ENCODE results near the gene SMARCAL1. TPM values are rescaled to one million over a fixed set of nuclear protein-coding genes. Genes with fewer than 3 reads are reported as not detected.
A peak's percentile ranks its signal among the peaks of the same experiment; 100 is the strongest.
"Not testable (repeated sequence)": the region's sequence is repeated elsewhere in the genome, so short reads cannot be mapped to it uniquely, and the experiment has no call there.

The SMARCAL1 gene
- 12.7 TPM for total RNA-seq
- long read RNA-seq, transcript SMARCAL1-201 (18 exons, 3,271 nt), result major isoform, 17 of 39 reads
- long read RNA-seq, transcript SMARCAL1-202 (18 exons, 3,056 nt), result minor isoform, 10 of 39 reads
- long read RNA-seq, partial matches to known transcripts, result 8 of 39 reads
- long read RNA-seq, other reads (novel, unspliced or antisense), result 4 of 39 reads

DNA sequence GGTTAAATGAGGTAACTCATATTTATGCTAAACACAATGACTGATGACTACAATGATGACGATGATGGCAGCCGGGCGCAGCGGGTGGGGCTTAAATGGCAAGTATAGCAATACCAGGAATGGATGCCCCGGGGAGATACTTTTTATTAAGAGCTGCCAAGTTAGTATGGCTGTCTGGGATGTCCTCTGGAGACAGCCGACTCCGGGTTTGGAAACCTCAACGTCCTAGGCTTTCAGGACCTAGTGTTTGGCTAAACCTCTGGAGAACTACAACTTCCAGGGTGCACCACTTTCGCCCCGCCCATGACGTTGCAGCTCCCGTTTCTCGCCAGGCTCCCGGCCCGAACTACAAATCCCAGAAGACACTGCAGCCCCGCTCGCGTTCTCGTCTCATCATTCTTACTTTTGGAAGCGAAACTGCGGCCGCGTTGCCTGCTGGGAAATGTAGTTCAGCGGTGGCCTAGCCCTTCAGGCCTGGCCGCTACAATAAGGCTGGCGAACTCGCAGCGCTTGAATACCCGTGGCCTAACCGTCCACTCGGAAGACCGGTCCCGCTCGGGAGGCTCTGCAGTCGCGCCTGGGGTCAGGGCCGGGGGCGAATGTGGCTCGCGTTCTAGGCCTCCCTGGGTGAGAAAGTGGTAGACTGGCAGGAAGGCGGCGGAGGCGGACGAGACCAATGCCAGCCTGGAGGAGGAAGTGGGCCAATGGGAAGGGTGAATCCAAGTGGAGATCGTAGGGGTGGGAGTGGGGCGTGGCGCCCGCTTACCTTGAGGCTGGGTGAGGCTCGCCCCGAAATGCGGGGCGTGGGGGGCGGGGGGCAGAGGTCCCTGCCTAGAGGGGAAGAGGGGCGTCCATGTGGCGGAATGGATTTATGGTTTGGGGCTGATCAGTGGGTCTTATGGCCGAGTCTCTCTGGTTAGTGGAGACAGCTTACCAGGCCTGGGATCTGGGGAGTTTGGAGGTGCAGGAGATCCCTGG lies at the start of gene SMARCAL1:
Gene SMARCAL1, plus strand, starts transcription at position 463 of the 978 bp plus-strand sequence. CDS start 2,221 bp downstream, outside the sequence.
- DNase-seq (ENCODE audit: low spot score), result peak; percentile 99

DNA sequence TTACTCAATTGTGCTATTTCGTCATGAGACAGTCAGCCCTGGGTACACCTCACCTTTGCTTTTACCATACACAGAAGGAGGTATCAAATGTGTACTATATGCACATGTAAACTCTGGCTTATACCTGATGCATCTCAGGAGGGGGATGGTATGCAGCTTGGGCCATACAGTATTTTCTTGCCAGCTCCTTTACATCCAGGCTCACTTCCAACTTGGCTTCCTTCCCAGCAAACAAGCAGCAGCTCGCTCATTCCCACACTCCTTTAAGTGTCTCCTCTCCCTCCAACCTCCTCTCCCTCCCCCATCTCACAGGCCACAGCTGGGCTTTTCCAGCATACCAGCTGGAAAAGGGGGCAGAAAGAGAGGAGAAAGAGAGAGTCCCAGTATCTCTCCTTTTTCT lies 49.6 kb upstream of the SMARCAL1 start:
- no peak for DNase-seq (ENCODE audit: low spot score)

DNA sequence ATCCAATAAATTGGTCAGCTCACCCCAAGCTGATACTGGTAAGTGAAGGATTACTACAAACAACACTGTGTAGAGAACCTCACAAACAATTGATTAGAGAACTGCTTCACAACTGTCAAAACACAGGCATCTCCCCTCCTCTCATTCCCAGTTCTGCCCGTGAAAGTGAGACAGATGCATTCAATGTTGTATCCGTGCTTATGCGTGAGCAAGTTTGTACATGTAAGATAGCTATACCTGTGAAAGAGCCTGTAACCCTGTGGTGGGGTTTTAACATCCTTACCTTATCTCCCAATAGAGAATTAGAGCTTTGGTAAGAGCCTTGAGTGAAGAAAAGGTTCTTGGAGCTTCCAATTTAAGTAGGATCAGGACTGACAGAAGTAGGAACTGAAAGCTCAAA lies 49.1 kb upstream of the SMARCAL1 start:
- no peak for DNase-seq (ENCODE audit: low spot score)

DNA sequence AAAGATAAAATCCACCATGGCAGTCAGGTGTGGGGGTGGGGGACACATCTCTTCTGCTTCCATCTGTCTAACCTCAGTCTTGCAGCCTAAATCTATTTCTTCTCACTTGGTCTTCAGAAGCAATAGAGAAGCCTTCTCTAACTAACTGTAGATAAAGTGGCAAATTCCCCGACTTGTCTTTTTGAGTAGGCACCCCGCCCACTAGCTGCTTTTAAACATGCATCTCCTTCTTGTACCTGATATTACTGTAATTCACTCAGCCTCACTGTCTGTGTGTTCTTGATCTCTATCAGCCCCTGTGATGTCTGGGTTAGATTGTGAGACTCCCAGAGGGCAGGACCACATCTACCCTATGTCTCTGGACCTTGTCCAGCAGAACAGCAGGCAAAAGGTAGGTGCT lies 46.8 kb upstream of the SMARCAL1 start:
- DNase-seq (ENCODE audit: low spot score), result no peak

DNA sequence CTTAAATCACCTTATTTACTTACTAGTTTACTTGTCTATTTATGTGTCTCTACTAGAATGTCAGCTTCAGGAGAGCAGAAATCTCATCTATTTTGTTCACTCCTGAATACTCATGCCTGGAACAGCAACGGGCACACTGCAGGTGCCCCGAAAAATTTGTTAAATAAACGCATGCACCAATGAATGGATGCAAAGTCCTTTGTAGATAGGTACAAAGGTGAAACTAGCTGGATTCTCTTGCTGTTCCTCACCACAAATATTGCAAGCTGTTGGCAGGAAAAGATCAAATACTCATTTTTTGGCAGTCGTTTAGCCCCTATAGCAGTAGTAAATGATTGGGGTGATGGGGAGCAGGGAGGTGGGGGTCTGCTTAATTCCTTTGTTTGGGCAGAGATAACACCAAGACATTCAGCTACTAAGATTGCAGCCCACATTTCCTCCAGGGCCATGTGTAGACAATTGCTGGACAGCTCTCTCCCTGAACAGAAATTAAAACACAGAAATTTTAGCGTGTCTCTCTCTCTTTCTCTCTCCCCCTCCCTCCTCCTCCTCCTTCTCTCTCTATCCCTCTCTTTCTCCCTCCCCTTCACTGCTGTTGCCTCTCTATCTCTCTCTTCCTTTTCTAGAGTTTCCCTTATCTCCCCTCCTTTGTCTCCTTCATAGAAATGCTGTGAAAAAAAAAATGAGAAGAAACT lies 45.4 kb upstream of the SMARCAL1 start:
- no peak for DNase-seq (ENCODE audit: low spot score)

DNA sequence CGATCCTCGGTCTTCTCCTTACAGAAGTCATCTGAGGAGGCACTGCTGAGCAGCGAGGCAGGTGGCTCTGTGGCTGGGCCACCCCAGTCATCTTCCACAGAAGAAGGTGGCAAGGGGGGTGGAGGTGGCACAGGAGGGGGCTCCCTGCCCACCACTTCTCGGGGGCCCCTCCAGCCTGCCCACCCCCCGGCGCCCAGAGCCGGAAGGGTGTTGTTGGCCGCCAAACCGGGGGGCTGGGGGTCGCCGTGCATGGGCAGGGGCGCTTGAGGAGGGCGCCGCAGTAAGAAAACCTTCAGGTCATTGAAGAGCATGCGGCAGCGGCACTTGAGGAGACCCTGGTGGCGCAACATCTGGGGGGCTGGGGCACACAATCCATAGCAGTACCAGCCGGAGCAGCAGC lies 42.5 kb upstream of the SMARCAL1 start:
- no peak for DNase-seq (ENCODE audit: low spot score)

DNA sequence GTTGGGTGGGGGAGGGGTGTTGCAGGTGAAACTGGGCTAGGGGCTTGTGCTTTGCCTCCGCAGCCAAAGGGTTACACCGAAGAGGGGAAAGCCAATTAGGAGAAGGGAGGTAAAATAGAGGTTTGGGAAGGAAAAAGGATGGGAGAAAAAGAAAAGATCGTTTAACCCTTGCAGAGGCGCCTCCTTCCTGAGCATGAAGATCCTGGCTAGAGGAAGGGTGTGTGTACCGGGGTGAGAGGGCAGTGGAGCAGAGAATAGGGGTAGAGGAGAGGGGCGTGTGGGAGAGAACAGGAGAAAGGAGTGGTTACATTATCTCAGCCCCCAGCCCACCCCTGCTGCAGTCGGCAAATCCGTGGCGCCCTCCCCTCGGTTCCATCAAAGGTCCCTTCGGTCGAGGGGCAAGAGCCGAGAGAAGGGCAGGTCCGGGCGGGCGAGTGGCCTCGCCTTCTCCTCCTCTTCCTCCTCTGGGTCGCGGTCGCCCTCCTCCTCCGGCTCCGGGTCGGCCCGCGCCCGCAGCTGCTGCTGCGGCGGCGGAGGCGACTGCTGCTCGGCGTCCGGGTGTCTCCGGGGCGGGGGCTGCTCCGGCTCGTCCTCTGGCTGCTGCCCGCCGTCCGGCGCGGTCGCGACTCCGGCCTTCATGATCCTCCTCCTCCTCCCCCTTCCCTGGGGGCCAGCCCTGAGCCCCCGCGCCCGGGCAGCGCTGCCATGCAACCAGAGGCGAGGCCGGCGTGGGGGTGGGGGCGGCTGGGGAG lies 41.1 kb upstream of the SMARCAL1 start:
- no peak for DNase-seq (ENCODE audit: low spot score)

DNA sequence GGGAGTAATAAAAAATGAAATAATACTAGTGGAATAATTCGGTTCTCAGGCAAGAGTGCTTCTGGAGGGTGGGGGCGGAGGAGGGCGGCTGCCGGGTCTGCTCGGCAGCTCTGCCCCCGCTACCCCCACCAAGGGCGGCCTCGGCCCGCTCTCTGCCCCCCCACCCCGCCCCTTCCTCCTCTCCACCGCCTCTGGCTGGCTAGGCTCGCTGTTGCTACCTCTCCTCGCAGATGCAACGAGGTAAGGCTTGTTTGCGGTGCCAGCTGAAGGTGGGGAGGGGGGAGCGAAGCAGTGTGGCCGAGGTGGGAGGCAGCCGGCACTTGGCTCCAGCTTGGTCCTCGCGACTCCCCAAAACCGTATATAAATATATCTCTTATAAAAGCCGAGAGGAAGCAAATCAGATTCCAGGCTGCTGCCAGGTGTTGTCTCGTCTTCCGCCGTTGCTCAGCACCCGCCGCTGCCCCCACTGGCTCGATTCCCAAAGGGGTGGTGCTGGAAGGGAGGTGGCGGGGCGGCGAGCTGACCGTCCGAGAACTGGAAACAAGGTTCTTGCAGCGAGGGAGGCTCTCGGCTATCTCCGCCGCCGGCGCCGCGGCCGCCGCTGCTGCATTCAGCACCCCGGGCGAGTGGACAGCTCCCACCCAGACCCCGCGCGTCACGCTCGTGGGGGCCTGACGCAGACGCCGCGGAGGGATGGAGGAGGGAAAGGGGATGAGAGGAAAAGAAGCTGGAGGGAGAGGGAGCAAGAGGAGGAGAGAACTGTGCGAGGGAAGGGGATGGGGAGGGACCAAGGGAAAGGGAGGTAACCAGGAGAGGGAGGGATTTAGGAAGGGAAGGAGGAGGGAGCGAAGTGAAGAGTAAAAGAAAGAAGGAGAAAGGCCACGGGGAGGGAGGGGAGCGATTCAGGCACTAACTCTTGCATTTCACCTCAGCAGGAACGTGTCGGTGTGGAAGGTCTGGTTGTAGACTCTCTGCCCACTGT lies 40.3 kb upstream of the SMARCAL1 start, which contains the start of gene MARCHF4:
Gene MARCHF4, minus strand, starts transcription at position 763 of the 982 bp plus-strand sequence. CDS start 2,223 bp downstream, outside the sequence.
- peak; percentile 92 for DNase-seq (ENCODE audit: low spot score)

DNA sequence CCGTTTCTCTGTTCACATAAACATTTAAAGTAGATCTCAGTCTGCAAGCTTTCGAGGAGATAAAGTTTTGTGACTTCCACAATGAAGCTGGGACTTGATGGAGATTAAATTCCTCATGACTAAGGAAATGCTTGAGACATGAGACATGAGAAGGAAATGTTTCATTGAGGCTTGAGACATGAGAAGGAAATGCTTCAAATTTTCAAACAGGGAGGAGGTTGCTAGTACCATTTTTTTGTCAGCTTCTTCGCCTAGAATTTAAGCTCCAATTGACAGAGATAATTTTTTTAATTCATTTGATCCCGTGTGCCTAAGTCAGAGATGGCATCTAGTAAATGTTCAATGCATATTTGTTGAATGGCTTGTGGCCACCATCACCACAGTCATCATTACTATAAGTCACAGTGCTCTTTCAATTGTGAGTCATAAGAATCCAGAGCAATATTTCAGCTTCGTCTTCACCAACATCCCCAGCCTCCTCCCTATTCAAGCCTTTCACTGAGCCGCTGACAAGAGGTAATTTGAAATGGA lies 39.5 kb upstream of the SMARCAL1 start:
- DNase-seq (ENCODE audit: low spot score), result no peak

DNA sequence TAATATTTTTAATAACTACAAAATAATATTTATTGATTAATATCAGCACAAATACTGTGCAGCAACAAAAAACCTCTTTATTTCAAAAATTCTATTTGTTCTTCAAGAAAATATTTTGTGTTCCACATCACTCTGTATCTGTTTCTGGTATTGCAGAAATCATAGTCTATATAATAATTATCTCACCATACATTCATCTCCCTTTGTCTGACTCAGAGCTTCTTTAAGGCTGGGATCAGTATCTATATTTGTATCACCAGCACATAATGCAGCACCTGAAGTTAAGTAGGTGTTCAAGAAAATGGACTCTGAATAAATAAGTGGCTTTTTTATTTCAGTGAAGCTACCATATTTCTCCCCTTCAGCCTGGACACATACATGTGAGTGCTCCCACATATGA lies 38.4 kb upstream of the SMARCAL1 start:
- no peak for DNase-seq (ENCODE audit: low spot score)

DNA sequence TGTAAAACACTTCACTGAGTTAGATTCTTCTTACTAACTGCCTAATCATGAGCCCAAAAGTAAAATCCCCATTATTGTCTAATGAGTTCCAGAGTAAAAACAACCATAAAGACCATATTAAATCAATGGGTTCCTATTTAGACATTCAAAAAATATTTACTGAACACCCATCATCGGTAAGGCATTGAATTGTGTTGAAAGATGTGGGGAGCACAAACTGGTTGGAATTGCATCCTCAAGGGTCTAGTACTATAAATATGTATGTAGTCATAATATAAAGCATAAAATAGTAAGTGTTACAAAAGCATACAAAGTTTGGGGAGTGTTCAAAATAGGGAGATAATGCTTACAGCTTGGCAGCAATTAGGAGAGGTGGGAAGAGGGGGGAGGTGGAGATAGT lies 37.0 kb upstream of the SMARCAL1 start:
- DNase-seq (ENCODE audit: low spot score), result no peak

DNA sequence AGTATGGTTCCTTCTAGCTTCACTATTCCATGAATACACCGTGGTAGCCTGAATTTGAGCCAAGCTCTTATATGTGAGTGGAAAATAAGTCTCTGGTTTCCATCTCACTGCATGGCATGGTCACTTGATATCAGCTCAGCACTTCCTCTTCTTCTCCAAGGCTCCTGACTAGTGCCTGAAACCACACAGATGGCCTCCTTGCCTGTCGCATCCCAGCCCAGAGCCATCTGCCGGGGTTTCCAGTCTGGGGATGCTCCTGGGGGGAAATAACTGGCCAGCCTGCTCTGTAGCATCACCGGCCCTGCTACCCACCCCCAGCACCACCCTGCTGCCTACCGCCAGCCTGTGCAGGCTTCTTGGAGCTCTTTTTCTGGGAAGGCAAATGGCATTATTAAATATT lies 32.3 kb upstream of the SMARCAL1 start:
- DNase-seq (ENCODE audit: low spot score), result no peak

DNA sequence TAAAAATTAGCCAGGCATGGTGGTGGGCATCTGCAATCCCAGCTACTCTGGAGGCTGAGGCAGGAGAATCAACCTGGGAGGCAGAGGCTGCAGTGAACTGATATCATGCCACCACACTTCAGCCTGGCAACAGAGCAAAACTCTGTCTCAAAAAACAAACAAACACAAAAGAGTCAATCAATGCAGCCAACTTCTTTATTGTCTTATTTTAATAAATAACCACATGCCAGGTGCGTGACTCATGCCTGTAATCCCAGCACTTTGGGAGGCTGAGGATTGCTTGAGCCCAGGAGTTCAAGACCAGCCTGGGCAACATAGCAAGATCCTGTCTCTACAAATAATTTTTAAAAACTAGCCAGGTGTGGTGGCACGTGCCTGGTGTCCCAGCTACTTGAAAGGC lies 27.9 kb upstream of the SMARCAL1 start:
- not testable (repeated sequence) for DNase-seq (ENCODE audit: low spot score)

DNA sequence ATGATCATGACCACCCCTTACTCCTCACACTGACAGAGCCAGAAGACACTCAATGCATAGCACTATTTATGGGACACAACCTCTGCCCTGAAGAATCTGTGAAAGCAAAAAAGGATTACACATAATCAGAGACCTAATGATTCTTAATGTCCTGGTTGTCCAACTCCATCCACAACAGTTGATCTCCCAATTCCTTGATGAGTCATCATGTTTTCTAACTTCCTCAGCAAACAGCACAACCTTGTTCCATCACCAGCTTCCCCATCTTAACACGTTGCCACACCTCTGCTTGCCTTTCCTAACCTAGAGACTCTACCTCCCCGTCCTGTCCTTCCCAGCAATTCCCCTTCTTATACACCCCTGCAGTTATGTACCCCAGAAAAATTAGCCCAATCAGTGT lies 26.8 kb upstream of the SMARCAL1 start:
- DNase-seq (ENCODE audit: low spot score), result no peak

DNA sequence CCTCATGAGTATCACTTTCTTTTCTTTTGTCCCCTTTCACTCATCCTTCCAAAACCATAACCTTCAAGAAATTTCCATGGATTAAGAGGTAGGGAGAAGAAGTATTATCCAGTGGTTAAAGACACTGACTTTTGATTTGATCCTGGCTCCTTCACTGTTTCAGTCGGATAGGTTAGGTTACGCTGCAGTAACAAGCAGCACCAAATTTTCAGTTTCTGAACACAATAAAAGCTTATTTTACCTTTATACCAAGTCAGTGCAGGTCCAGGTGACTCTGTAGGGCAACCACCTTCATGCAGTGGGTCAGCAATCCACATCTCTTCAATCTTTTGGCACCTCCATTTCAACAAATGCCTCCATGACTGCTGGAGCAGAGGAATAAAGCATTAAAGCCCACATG lies 25.0 kb upstream of the SMARCAL1 start:
- no peak for DNase-seq (ENCODE audit: low spot score)

DNA sequence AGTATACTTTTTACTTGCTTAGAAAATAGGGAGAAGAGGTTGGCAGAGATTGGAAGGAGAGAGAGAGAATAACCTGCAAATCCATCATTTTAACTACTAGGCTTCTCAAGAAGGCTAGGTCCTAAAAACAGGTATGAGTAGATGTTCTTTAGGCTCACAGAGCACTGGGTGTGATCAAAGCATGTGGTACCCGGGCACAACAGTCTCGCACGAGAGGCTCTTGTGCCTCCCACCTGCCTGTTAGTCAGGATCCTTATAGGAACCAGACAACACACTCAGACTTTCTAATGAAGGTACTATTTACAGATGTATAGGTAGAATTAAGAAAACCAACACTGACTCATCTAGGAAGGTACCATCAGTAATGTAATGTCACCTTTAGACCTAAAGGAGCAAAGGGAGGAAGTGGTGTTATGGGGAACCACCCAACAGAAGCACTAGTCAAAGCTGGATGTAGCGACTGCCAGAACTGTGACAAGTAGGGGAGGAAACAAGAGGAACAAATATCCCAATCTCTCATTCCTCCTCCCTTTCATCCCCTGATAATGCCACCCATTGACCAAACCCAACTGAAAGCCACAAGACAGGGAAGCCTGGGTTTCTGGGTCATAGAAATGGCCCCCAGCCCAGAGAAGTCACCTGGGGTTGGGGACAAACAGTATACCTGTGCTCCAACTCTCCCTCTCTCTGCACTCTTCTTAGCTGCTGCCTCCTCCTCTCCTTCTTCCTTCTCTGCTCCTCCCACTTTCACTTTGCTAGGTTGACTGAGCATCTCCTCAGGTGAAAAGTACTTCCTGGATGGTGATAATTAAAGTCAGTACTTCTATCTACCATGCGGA lies 24.0 kb upstream of the SMARCAL1 start:
- DNase-seq (ENCODE audit: low spot score), result no peak

DNA sequence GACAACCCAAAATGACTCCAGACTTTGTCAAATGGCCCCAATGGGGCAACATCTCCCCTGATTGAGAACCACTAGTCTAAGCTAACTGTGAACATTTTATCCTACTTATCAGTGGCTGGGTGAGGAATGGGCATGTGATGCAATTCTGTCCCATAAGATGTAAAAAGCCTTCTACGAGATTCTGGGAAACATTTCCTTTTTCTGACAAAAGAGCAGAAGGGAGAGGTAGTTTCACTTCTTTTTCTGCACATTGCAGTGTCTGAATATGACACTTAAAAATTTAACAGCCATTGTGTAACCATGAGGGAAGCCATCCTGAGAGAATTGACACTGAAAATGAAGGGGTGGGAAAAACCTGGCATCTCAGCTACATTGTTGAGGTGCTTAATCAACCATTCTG lies 22.7 kb upstream of the SMARCAL1 start:
- no peak for DNase-seq (ENCODE audit: low spot score)

DNA sequence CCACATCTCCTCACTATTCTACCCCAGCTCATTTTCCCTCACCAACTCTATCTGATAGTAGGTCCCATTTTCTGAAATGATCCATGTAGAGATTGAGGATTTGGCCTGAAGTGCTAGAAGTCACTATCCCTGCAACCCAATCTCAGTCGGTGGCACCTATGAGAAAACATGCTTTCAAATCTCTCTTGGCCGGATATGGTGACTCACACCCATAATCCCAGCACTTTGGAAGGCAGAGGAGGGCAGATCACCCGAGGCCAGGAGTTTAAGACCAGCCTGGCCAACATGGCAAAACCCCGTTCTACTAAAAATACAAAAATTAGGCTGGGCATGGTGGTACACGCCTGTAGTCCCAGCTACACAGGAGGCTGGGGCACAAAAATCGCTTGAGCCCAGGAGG lies 20.9 kb upstream of the SMARCAL1 start:
- DNase-seq (ENCODE audit: low spot score), result no peak

All from mesenteric fat pad (tissue), 1 donor.